K562 (cell line): ENCODE data around the gene CLP1.

Experiments used
- EP300 ChIP-seq: IDR thresholded peaks from 2 replicates; pipeline ENCODE4 v1.6.1; 2012; ENCODE audit warnings: low read length, improper control_type of control experiment
- ETV5 ChIP-seq: sonication (generic); formaldehyde crosslinking; IDR thresholded peaks from 2 replicates; pipeline ENCODE4 v1.4.0; 2020; ENCODE audit warnings: low read depth, mild to moderate bottlenecking, missing genetic modification reagents
- GABPA ChIP-seq: fragments of 200-800 bp; sonication (Bioruptor generic); conservative IDR thresholded peaks from 2 replicates; pipeline ENCODE4 v1.6.1; 2016; ENCODE audit warnings: low read depth, missing genetic modification characterization, missing compliant biosample characterization
- POLR2A ChIP-seq: fragments of 450-650 bp; conservative IDR thresholded peaks from 2 replicates; pipeline ENCODE4 v1.6.1; 2016
- PPARD ChIP-seq: fragments of 250-450 bp; sonication (Bioruptor Pico); IDR thresholded peaks from 2 replicates; pipeline ENCODE4 v1.8.0; 2022; ENCODE audit warnings: inconsistent platforms, mild to moderate bottlenecking, moderate library complexity
- SIX5 ChIP-seq, 2 experiments: IDR thresholded peaks; 2 replicates each; pipeline ENCODE4 v1.6.1; 2011; ENCODE audit warnings: low read length in 2 of 2, borderline replicate concordance in 1 of 2, low read depth in 1 of 2, mild to moderate bottlenecking in 1 of 2, moderate library complexity in 1 of 2; ENCODE audit not compliant: insufficient read depth in 1 of 2
- TF ChIP-seq, protein P1 (sequence below), 3 experiments: IDR thresholded peaks in 2 of 3; conservative IDR thresholded peaks in 1 of 3; 2 replicates each; pipeline ENCODE4 v1.5.1; 2011 to 2012; ENCODE audit warnings: low read length in 3 of 3, mild to moderate bottlenecking in 3 of 3, control low read depth in 2 of 3, improper control_type of control experiment in 1 of 3, inconsistent platforms in 1 of 3, low read depth in 1 of 3, mixed read lengths in 1 of 3, moderate library complexity in 1 of 3; ENCODE audit not compliant: insufficient read depth in 2 of 3
- TF ChIP-seq, protein P2 (sequence below): sonication (generic); formaldehyde crosslinking; IDR thresholded peaks from 2 replicates; pipeline ENCODE4 v1.8.0; 2022; ENCODE audit warnings: mild to moderate bottlenecking, missing genetic modification reagents

GRCh38 chr11:57616595-57616994 is 41.0 kb upstream of the CLP1 start:
- TF ChIP-seq EP300 = no peak
- TF ChIP-seq, protein P1, sequence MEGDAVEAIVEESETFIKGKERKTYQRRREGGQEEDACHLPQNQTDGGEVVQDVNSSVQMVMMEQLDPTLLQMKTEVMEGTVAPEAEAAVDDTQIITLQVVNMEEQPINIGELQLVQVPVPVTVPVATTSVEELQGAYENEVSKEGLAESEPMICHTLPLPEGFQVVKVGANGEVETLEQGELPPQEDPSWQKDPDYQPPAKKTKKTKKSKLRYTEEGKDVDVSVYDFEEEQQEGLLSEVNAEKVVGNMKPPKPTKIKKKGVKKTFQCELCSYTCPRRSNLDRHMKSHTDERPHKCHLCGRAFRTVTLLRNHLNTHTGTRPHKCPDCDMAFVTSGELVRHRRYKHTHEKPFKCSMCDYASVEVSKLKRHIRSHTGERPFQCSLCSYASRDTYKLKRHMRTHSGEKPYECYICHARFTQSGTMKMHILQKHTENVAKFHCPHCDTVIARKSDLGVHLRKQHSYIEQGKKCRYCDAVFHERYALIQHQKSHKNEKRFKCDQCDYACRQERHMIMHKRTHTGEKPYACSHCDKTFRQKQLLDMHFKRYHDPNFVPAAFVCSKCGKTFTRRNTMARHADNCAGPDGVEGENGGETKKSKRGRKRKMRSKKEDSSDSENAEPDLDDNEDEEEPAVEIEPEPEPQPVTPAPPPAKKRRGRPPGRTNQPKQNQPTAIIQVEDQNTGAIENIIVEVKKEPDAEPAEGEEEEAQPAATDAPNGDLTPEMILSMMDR (IDR thresholded peaks at IDR 0.05 in 2 of 3, conservative IDR thresholded peaks at IDR 0.05 in 1 of 3; ENCODE audit: insufficient read depth in 2 of 3, low read depth in 1 of 3, low read length in 3 of 3) = no peak
- TF ChIP-seq GABPA (tag) = no peak
- TF ChIP-seq ETV5 (CRISPR knock-in tag) = no peak
- no peak for TF ChIP-seq SIX5 (IDR thresholded peaks at IDR 0.05; ENCODE audit: borderline replicate concordance in 1 of 2, insufficient read depth in 1 of 2, low read depth in 1 of 2, low read length in 2 of 2)
- no peak for TF ChIP-seq PPARD (CRISPR knock-in tag)
- TF ChIP-seq, protein P2, sequence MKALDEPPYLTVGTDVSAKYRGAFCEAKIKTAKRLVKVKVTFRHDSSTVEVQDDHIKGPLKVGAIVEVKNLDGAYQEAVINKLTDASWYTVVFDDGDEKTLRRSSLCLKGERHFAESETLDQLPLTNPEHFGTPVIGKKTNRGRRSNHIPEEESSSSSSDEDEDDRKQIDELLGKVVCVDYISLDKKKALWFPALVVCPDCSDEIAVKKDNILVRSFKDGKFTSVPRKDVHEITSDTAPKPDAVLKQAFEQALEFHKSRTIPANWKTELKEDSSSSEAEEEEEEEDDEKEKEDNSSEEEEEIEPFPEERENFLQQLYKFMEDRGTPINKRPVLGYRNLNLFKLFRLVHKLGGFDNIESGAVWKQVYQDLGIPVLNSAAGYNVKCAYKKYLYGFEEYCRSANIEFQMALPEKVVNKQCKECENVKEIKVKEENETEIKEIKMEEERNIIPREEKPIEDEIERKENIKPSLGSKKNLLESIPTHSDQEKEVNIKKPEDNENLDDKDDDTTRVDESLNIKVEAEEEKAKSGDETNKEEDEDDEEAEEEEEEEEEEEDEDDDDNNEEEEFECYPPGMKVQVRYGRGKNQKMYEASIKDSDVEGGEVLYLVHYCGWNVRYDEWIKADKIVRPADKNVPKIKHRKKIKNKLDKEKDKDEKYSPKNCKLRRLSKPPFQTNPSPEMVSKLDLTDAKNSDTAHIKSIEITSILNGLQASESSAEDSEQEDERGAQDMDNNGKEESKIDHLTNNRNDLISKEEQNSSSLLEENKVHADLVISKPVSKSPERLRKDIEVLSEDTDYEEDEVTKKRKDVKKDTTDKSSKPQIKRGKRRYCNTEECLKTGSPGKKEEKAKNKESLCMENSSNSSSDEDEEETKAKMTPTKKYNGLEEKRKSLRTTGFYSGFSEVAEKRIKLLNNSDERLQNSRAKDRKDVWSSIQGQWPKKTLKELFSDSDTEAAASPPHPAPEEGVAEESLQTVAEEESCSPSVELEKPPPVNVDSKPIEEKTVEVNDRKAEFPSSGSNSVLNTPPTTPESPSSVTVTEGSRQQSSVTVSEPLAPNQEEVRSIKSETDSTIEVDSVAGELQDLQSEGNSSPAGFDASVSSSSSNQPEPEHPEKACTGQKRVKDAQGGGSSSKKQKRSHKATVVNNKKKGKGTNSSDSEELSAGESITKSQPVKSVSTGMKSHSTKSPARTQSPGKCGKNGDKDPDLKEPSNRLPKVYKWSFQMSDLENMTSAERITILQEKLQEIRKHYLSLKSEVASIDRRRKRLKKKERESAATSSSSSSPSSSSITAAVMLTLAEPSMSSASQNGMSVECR (CRISPR knock-in tag) = no peak
- no peak for TF ChIP-seq POLR2A
